Peyer's patch (tissue), 4 donors: ENCODE measurements around the gene FIGLA. TPM values are rescaled to one million over a fixed set of nuclear protein-coding genes. Genes with fewer than 3 reads are reported as not detected.

Experiments used
- DNase-seq, 3 donors: peaks; one replicate each; pipeline ENCODE4 v3.0.0-alpha.2; 2017 to 2019
- H3K27ac ChIP-seq, 4 donors: fragments of 200-600 bp; sonication (generic); one replicate each; pipeline ENCODE4 v1.5.1; 2016 to 2019
- H3K27me3 ChIP-seq, 2 donors: fragments of 200-600 bp; sonication (generic); one replicate each; pipeline ENCODE4 v1.5.1; 2019
- H3K36me3 ChIP-seq, 3 donors: fragments of 200-600 bp; sonication (generic); one replicate each; pipeline ENCODE4 v1.5.1; 2016 to 2019
- H3K4me1 ChIP-seq, 4 donors: fragments of 200-600 bp; sonication (generic); one replicate each; pipeline ENCODE4 v1.5.1; 2016 to 2019
- H3K4me3 ChIP-seq, 4 donors: fragments of 200-600 bp; sonication (generic); 1 replicate in 3 of 4; 2 replicates in 1 of 4; pipeline ENCODE4 v1.5.1; 2016 to 2019; ENCODE audit warnings: mild to moderate bottlenecking in 1 of 4
- H3K9me3 ChIP-seq, 4 donors: fragments of 200-600 bp; sonication (generic); one replicate each; pipeline ENCODE4 v1.5.1; 2016 to 2019; ENCODE audit warnings: mild to moderate bottlenecking in 1 of 4
- CTCF ChIP-seq, 6 experiments: fragments of 450-650 bp in 4 of 6; fragments of 200-600 bp in 2 of 6; sonication (generic) in 1 of 6; IDR thresholded peaks; one replicate each; pipeline ENCODE4 v1.5.1; 2017 to 2019; ENCODE audit warnings: antibody characterized with exemption in 6 of 6, mild to moderate bottlenecking in 3 of 6, moderate library complexity in 1 of 6
- POLR2A ChIP-seq, 2 donors: fragments of 450-650 bp; IDR thresholded peaks; one replicate each; pipeline ENCODE4 v1.5.1; 2017; ENCODE audit warnings: antibody characterized with exemption in 2 of 2, mild to moderate bottlenecking in 2 of 2, moderate library complexity in 2 of 2
- total RNA-seq, 4 donors: library from RNA; depleted of rRNA; stranded (reverse); fragments of >200 nt; gene quantifications; one replicate each; pipeline ENCODE4 v1.1.0, GENCODE V29; 2016

The FIGLA gene
- total RNA-seq, 4 donors from 2014 or later = not detected

- H3K36me3 ChIP-seq = no peaks in the 10 kb centered on the region
- no peak for DNase-seq
- TF ChIP-seq POLR2A (IDR thresholded peaks at IDR 0.05) = no peak
- H3K27me3 ChIP-seq = no peaks in the 10 kb centered on the region
- H3K4me1 ChIP-seq = no peaks in the 10 kb centered on the region
- no peak overlapping the region for H3K27ac ChIP-seq
- no peak overlapping the region for H3K4me3 ChIP-seq
- H3K9me3 ChIP-seq = no peaks in the 10 kb centered on the region
Measured at GRCh38 chr2:70778676-70779075, 11.8 kb downstream of the FIGLA start.

- no peak overlapping the region for H3K27ac ChIP-seq
- H3K4me3 ChIP-seq = no peak overlapping the region
- H3K9me3 ChIP-seq = no peaks in the 10 kb centered on the region
- H3K36me3 ChIP-seq = no peaks in the 10 kb centered on the region
- TF ChIP-seq POLR2A (IDR thresholded peaks at IDR 0.05) (no peak), CTCF (IDR thresholded peaks at IDR 0.05) (no peak)
- no peaks in the 10 kb centered on the region for H3K4me1 ChIP-seq
- no peaks in the 10 kb centered on the region for H3K27me3 ChIP-seq
- no peak for DNase-seq
Measured at GRCh38 chr2:70777450-70777849, 13.0 kb downstream of the FIGLA start.

DNA sequence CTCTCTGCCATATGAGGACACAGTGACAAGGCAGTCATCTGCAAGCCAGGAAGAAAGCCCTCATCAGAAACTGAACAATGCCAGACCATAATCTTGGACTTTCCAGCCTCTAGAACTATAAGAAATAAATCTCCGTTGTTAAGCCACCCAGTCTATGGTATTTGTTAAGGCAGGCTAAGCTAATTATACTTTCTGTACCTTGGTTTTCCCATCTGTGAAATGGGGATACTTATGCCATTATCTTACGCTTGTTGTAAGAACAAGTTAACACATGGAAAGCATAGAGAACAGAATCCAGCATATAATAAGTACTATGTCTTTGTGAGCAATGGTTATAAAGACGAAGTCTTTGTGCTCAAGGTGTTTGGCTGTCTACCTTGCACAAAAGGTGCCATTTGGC lies 14.2 kb downstream of the FIGLA start:
- no peak for DNase-seq
- Histone ChIP-seq H3K27me3 (no peaks in the 10 kb centered on the region), H3K4me3 (no peak overlapping the region), H3K27ac (no peak overlapping the region), H3K36me3 (no peaks in the 10 kb centered on the region), H3K4me1 (no peaks in the 10 kb centered on the region), H3K9me3 (no peaks in the 10 kb centered on the region)
- no peak for TF ChIP-seq CTCF (IDR thresholded peaks at IDR 0.05)
- no peak for TF ChIP-seq POLR2A (IDR thresholded peaks at IDR 0.05)

GRCh38 chr2:70775141-70775540 lies 15.3 kb downstream of the FIGLA start:
- H3K27ac ChIP-seq = no peak overlapping the region
- DNase-seq = no peak
- no peaks in the 10 kb centered on the region for H3K4me1 ChIP-seq
- no peaks in the 10 kb centered on the region for H3K27me3 ChIP-seq
- no peaks in the 10 kb centered on the region for H3K36me3 ChIP-seq
- no peaks in the 10 kb centered on the region for H3K9me3 ChIP-seq
- no peak overlapping the region for H3K4me3 ChIP-seq
- TF ChIP-seq POLR2A (IDR thresholded peaks at IDR 0.05) = no peak
- no peak for TF ChIP-seq CTCF (IDR thresholded peaks at IDR 0.05)

DNA sequence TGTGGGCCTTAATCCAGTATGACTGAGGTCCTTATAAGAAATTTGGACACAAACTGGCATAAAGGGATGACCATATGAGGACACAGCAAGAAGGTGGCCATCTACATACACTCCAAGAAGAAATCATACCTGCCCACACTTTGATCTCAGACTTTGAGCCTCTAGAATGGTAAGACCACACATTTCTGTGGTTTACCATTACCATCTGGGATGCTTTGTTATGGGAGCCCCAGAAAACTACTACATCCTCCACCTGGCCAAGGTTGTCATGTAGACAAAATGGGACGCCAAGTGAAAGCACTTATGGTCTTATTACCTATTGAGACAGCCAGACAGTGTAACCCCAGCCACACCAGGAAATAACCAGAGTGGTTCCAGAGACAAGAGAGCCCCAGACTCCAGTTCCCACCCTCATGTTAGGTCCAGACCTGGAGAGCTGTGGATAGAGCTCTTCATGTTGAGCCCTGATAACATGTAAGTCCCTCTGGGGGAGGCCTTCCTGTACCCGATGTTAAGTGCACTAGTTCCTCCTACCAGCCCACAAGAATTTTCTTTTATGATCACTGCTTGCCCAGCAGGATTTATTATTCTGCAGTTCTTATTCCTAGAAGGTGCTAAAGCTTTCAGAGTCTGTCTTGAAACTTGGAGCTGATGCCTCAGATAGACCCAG lies 17.8 kb downstream of the FIGLA start:
- peaks cover 0 to 8% of the 10 kb centered on the region in 2 donors for H3K27me3 ChIP-seq
- no peaks in the 10 kb centered on the region for H3K9me3 ChIP-seq
- H3K4me1 ChIP-seq = peaks cover 0 to 4% (median under 1%) of the 10 kb centered on the region in 4 donors
- no peak for DNase-seq
- TF ChIP-seq CTCF (IDR thresholded peaks at IDR 0.05) = no peak
- no peak for TF ChIP-seq POLR2A (IDR thresholded peaks at IDR 0.05)
- no peaks in the 10 kb centered on the region for H3K36me3 ChIP-seq
- H3K4me3 ChIP-seq = no peak overlapping the region
- H3K27ac ChIP-seq = no peak overlapping the region

- no peak for DNase-seq
- TF ChIP-seq CTCF (IDR thresholded peaks at IDR 0.05) (no peak), POLR2A (IDR thresholded peaks at IDR 0.05) (no peak)
- Histone ChIP-seq H3K4me1 (peaks cover 0 to 14% (median 4%) of the 10 kb centered on the region in 4 donors), H3K36me3 (no peaks in the 10 kb centered on the region), H3K4me3 (no peak overlapping the region), H3K27ac (no peak overlapping the region), H3K9me3 (no peaks in the 10 kb centered on the region), H3K27me3 (peaks cover 0 to 16% of the 10 kb centered on the region in 2 donors)
Measured at GRCh38 chr2:70771446-70771845, 19.0 kb downstream of the FIGLA start.
